GM19099 (cell line): ENCODE measurements around the gene CORO7.

Source experiments
- POLR2A ChIP-seq: IDR thresholded peaks from 3 replicates; pipeline ENCODE4 v1.6.1; 2011; ENCODE audit warnings: low read depth; ENCODE audit not compliant: insufficient read length; ENCODE audit errors: extremely low read depth

CORO7 gene

DNA sequence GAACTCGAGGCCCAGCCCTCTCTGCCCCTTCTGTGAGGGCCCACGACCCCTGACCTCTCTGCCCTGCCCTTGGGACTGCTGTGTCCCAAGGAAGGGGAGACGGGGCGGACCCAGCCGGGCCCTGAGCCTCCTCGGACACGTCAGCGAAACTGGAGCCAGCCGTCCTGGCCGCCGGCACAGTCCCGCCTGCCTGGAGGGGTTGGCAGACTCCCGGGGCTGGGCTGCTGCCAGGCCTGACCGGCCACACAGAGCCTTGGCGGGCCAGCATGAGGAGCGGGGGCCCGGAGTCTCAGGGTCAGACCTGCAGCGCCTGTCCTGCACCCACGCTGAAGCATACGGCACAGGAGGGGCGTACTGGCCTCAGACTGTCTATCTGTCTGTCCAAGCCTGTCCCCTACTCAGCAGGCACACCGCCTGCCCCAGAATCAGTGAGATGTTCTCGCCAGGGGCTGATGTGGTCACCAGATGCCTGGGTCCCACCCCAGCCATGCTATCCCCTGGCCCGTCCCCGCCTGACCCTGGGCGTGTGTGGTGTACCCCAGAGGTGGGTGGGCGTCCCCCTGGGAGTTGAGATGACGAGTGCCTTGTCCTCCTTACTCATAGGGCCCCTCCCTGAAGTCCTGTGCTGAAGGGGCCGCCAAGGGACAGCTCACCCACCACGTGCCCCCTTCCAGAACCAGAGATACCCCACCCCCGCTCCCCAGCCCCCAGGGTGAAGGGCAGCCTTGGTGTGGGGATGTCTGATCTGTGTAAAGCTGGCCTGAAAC lies 40.1 kb downstream of the CORO7 start:
- TF ChIP-seq POLR2A = no peak

GRCh38 chr16:4375717-4376116 lies 40.7 kb downstream of the CORO7 start:
- no peak for TF ChIP-seq POLR2A

GRCh38 chr16:4373909-4374742 lies 42.3 kb downstream of the CORO7 start:
- no peak for TF ChIP-seq POLR2A

DNA sequence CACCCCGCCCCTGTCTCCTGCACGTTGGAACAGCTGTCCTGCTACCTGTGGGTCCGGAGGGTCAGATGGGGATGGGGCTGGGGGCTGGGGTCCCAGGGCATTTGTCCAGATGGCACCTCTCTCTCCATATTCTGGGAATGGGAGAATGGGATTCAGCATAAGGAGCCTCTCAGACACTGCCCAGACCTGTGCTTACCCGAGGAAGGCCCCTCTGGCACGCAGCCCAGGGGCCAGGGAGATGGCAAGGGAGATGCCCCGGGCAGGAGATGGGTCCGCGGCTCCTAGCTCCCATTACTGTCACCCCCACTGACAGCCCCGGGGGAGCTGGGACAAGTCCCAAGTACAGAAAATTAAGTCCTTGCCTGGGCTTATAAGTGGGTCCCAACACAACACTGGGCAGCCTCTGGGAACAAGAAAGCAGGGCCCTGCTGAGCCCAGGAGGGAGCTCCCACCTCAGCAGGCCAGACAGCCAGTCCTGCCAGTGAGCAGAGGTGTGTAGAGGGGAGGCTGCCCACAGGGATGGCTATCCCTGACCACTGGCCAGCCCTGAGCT lies 43.0 kb downstream of the CORO7 start:
- no peak for TF ChIP-seq POLR2A

GRCh38 chr16:4372578-4373355 lies 43.6 kb downstream of the CORO7 start:
- TF ChIP-seq POLR2A = no peak

DNA sequence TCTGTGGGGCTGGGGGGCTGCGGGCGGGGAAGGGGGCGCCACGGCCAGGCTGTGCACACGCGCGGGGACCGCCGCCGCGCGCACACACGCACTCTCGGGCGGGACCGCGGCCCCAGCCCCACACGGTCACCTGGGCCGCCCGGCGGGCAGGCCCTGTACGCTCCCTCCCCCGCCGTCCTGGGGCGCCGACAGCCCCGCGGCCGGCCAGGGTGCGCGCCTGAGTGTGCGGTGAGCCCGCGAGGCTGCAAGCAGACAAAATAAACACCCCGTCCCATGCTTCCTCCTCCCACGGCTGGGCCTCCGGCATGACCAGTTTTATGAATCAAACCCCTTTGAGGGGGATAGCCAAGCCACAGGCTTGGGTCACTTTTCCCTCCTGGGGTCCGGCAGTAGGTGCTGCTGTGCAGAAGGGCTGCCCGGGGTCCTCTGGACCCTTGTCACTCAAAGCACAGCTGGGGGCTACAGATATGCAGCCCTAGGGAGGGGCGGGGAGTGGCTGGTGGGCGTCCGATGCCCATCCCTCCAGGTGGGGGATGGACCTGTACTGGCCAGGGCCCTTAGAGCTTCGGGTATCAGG lies 44.3 kb downstream of the CORO7 start:
- TF ChIP-seq POLR2A = no peak

- peak; percentile 58 for TF ChIP-seq POLR2A
Measured at GRCh38 chr16:4371357-4372000, 44.9 kb downstream of the CORO7 start, which contains the start of gene VASN. VASN (plus strand) TSS chr16:4371848; CDS start chr16:4380878, 9,030 bp downstream.

- TF ChIP-seq POLR2A = no peak
Measured at GRCh38 chr16:4370570-4371356, 45.6 kb downstream of the CORO7 start.

- no peak for TF ChIP-seq POLR2A
Measured at GRCh38 chr16:4370151-4370550, 46.2 kb downstream of the CORO7 start.

GRCh38 chr16:4369007-4369733 lies 47.2 kb downstream of the CORO7 start:
- TF ChIP-seq POLR2A = no peak

GRCh38 chr16:4367393-4367856 lies 49.0 kb downstream of the CORO7 start:
- TF ChIP-seq POLR2A = no peak

GRCh38 chr16:4366016-4366415 lies 50.4 kb downstream of the CORO7 start:
- TF ChIP-seq POLR2A = no peak

GRCh38 chr16:4365615-4366014 lies 50.8 kb downstream of the CORO7 start:
- no peak for TF ChIP-seq POLR2A
